Measurements from ENCODE around the gene OPALIN. TPM values are rescaled to one million over a fixed set of nuclear protein-coding genes. Genes with fewer than 3 reads are reported as not detected.
"Not testable (repeated sequence)": the region's sequence is repeated elsewhere in the genome, so short reads cannot be mapped to it uniquely, and the experiment has no call there.

The OPALIN gene
- total RNA-seq, 1 donor from 2014 or later = not detected

GRCh38 chr10:96337106-96337505 lies 21.7 kb downstream of the OPALIN start:
- DNase-seq = no peak

- DNase-seq = peak; percentile 69
Measured at GRCh38 chr10:96334616-96335526, 23.9 kb downstream of the OPALIN start.

GRCh38 chr10:96333101-96333500 lies 25.7 kb downstream of the OPALIN start:
- DNase-seq = no peak

DNA sequence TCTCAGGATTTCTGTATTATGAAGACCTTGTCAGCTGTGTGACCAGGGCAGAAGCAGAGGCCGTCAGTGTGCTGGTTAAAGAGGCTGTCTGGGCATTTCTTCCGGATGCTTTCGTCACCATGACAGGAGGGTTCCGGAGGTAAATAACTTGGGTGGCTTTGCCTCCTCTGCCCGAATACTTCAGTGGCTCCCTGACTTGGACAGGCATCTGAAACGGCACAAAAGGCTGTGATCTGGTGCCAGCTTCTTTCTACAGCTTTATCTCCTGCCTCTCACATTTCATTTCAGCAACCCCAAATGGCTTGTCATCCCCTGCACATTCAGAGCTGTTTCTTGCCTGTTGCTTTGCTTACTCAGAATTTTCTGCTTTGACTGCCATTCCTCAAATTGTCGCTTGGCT lies 31.3 kb downstream of the OPALIN start:
- no peak for DNase-seq

GRCh38 chr10:96325719-96326373 lies 33.0 kb downstream of the OPALIN start:
- DNase-seq = no peak

DNA sequence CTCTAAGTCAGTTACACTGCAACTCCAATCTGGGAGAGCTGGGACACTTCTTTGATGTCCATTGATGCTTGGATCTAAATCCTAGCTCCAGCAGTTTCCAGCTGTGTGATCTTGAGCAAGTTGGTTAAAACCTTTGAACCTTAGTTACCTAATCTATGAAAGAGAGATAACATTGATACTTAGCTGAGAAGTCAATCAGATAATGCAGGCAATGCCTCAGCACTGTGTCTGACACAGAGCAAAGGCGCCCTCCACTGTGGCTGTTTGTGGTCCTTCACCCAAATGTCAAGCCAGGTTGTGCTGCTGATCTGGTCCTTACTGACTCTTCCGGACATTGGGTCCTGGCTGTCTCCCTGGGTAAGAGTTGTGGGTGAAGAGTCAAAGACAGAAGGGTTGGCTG lies 34.4 kb downstream of the OPALIN start:
- no peak for DNase-seq

DNA sequence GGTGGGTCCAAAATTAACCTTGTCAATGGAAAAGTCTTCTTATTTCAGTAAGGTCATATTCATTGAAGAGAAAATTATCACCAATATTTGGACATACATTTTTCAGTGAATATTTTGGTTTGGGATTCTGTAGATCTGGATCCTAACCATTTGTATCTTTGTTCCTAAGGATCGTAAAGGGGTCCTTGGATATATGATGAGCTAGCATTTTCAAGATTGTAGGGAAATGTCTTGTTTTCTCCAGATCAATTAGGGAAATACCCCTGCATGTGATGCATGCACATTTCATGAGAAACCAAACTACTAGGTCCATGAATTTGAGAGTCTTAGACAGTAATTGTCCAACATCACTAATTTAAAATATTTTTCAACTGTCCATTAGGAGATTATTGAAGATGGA lies 36.5 kb downstream of the OPALIN start:
- DNase-seq = no peak

DNA sequence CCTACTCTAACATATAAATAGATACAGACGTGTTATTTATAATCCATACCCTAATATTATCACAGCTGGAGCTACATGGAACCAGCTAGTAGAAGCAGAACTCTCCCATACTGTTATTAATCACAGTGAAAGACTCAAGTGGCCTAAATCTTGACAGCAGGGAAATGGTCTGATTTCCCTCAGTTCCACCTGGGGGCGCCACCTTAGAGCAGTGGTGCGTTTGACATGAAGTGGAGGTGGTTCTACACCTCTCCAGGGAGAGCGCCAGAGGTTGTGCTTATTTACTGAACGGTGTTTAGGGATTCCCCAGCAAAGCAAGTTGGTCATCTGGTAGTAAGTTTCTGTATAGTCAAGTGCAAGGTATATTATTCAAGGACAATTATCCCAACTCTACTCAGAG lies 37.0 kb downstream of the OPALIN start:
- DNase-seq = no peak

DNA sequence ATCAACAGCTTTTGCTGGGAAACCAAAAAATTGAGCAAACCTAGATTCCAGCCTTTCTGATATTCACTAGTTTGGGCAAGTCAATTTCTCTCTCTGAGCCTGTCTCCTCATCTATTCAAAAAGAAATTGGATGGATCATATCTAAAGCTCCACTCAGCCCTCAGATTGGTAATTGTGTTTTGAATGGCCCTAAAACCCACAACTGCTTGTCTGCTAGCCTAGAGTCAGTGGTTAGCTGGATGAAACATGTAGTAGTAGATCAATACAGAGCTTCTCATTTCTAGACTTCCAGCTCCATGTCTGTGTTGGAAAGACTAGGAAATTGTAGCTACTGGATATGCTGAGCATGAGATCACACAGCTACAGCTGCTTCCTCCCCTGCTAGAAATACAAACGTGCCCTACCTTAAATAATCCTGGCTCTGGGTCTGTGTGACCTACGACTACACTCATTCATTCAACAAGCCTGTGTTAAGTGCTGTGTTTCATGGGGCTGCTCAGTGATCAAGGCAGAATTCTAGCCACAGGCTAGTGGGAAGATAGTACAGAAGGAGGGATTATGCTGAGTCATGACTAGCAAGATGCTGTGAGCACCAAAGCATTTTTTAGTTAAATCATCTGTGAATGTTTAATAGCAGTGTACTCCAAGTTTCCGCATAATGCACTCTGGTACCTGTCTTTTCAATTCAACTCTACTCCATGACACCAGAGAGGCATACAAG lies 38.9 kb downstream of the OPALIN start:
- DNase-seq = peak; percentile 11

DNA sequence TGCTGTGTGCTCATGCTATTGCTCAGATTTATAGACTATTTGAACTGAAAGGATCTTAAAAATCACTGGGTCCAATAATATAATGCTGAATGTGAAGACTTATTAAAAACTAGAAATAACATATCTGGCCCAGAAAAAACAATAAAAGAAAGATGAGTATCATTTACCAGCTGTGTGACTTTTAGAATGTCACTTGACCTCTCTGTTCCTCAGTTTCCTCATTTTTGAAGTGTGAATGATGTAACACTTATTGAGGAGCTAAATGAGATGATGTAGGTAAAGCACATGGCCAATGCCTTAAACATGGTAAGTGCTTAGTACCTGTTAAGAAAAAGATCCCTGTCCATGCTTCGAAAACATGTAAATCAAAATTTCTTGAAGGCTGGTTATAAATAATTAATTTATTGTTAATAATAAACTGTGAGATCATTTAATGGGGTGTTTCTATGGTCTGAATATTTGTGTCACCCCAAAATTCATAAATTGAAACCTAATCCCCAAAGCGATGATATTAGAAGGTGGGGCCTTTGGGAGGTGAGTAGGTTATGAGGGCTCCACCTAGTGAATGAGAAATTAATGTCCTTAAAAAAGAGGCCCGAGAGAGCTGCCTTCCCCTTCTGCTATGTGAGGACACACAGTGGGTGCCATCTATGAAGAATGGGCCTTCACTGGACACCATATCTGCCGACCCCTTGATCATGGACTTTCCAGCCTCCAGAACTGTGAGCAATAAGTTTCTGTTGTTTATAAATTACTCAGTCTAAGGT lies 41.6 kb downstream of the OPALIN start:
- no peak for DNase-seq

DNA sequence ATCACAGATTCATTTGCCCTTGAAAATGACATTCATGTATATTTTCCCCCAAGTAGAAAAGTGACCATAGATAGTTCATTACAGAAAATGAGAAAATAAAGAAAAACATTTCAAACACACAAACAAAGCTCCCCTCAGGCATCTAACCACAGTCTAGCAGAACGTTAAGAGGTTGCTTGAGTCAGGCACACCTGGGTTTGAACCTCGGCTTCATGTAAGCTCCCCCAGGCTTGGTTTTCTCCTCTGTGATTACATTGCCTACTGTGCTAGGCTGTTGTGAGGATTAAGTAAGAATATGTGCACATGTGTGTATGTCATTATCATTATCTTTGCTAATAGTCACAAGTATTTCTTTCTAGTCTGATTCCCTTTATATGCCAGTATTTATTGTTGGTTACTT lies 45.5 kb downstream of the OPALIN start:
- no peak for DNase-seq

DNA sequence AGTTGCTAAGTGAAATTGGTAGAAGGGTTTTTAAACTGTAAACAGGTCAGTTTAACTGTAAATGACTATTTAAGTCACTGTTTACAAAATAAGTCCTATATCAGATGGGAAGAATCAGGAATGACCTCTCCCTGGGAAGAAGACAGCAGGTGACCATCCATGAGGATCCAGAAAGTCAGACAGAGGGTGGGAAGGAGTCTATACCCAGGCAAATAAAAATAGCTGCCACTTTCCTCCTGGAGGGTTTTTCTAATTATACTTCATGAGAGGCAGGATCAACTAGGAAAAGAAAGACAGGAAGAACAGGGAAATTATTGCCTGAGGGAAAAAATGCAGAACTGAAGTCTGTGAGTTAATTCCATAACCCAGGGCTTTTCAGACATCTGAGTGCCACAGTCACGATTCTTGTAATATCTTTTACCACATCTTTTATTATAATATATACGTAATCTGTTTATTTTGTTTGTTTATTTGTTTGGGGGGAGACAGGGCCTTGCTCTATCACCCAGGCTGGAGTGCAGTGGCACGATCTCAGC lies 47.6 kb downstream of the OPALIN start:
- DNase-seq = no peak

- no peak for DNase-seq
Measured at GRCh38 chr10:96310321-96310669, 48.5 kb downstream of the OPALIN start.

DNA sequence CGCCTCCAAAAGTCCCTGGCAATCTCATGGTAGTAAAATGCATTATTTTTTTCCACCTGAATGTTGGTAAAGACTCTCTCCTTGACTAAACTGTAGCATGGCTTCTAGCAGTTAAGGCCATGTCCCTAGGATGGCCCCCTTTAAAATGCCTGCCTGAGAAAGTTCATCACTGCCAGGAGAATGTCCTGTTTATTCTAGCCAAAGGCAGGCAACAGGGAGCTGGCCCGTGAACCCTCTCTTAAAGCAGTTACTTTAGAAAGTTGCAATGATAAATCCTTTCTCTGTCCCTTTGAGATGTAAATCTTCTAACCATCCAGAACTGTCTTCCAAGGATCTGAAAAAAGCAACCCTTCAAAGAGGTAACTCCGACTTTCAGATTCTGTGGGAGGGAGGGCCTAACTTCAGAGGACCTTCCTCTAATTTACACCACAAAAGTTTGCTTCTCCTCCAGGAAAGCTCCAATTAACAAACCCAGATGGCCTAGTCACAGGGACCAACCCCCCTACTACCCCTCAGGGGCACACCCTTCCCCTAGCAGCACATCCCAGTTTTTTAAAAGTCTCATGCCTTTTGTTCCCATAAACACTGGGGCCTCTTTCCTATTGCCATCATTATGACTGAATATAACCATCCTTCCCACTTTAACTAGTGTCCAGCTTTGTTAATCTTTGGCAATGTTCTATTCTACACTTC lies 49.0 kb downstream of the OPALIN start:
- no peak for DNase-seq

DNA sequence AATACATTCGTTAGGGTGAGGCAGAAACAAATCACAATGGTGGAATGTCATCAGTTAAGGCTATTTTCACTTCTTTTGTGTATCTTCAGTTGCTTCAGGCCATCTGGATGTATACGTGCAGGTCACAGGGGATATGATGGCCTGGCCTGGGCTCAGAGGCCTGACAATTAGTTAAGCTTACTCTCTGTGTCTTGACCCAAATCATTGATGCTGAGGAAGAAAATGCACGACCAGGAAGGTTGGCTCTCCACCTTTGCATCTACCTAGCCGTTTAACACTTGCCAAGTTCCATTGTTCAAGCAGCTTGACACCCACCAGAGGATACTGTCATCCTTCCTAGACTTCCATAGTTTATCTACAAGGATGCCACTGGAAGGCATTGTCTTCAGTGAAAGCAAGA lies 49.9 kb downstream of the OPALIN start:
- not testable (repeated sequence) for DNase-seq

- no peak for DNase-seq
Measured at GRCh38 chr10:96306516-96306915, 52.3 kb downstream of the OPALIN start.

DNA sequence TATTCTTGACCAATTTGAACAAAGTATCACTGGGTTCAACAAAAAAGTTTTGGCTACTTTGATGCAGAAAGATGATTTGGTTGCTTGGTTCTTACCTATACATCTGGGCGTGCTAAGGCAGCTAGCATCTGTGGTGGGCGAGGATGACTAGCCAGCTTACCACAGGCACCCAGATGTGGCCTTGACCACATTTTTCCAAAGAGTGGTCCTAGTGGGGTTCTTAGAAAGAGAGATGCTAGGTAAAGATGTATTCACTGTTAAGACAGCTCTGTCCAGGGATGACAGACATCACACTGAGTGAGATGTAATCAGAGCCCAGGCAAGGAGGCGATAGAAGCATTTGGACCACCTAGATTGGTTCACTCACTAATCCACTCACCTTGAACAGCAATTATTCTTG lies 53.8 kb downstream of the OPALIN start:
- DNase-seq = no peak

GRCh38 chr10:96304230-96304629 lies 54.6 kb downstream of the OPALIN start, which contains the start of gene DNTT:
Gene DNTT (plus strand): TSS chr10:96304434. CDS start chr10:96304498, 64 bp downstream.
- DNase-seq = no peak

- no peak for DNase-seq
Measured at GRCh38 chr10:96301616-96302015, 57.2 kb downstream of the OPALIN start.

DNA sequence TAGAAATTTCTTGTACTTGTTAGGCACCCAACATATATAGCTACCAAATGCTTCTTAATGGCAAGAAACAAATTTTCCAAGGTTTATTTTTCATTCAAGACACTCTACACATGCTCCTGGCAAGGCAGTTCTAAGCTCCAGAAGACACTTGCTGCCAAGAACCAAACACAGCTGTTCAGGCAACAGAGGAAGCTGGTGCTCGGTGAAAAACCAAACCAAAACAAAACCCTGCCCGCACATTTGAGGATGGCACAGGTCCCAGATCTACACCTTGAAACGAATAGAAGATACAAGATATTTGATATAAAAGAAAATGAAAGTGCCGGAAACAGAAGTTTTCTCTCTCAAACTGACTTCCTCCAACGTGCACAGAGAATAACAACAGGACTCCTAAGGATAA lies 59.4 kb downstream of the OPALIN start:
- DNase-seq = peak; percentile 2

- DNase-seq = no peak
Measured at GRCh38 chr10:96298362-96298761, 60.4 kb downstream of the OPALIN start.

DNA sequence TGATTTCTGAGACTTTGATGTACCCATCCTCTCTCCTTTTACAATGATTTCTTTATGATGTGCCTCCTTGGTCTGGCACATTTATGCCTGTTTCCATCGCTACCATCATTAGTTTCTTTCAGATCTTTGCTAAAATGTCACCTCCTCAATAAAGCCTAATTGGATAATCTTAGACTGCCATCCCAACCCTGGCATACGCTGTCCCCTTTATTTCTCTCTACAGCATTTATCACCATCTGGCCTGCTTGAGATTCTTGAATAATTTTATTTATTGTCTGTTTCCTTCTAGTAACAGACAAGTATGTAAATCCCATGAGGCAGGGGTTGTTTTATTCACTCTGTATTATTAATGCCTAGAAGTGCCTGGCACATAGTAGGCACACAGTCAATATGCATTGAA lies 61.3 kb downstream of the OPALIN start:
- DNase-seq = no peak
